GM12801 (cell line): ENCODE results near the gene RANBP10.

Source experiments
- CTCF ChIP-seq: IDR thresholded peaks from one replicate; pipeline ENCODE4 v1.5.1; 2011; ENCODE audit warnings: control low read depth; ENCODE audit not compliant: insufficient read length; ENCODE audit errors: extremely low read depth

Gene RANBP10

GRCh38 chr16:67716097-67716496 lies 90.3 kb downstream of the RANBP10 start:
- TF ChIP-seq CTCF, result no peak

DNA sequence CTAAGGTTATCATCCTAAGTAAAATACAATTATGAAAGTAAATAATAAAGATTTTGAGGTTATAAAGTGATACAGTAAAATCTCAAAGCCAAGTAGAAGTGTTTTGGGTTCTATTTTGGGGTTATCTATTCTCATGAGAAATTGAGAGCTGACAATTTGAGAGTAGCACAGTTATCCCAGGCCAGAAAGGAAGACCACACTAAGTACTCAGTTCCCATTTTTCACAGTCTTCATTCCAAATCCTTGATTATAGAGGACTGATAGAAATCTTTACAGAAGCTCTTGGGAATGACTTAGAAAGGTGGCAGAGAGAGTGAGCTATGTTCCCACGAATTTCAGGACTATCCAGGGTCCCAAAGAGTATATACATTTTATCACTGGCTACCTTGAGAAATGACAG lies 91.8 kb downstream of the RANBP10 start:
- no peak for TF ChIP-seq CTCF

DNA sequence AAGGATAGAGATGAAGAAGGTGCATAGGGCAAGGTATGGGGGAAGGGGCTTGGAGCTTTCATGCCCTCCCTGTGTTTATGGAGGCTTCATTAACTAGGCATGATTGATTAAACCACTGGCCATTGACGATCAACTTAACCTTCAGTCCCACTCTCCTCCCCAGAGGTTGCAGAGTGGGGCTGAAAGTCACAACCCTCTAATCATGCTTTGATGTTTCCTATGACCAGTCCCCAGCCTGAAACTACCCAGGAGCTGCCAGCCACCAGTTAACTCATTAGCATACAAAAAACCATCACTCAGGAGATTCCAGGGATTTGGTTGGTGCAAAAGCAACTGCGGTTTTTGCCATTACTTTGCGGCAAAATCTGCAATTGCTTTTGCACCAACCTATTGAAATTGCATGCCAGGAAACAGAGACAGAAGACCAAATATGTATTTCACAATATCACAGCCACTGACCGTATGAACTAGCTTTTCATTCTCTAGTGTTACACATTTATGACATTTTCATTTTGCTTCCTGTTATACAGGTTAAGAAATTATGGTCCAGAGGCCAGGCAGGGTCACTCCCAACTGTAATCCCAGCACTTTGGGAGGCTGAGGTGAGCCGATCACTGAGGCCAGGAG lies 92.6 kb downstream of the RANBP10 start:
- TF ChIP-seq CTCF, result no peak

- no peak for TF ChIP-seq CTCF
Observed at GRCh38 chr16:67710607-67711006, 95.8 kb downstream of the RANBP10 start.

DNA sequence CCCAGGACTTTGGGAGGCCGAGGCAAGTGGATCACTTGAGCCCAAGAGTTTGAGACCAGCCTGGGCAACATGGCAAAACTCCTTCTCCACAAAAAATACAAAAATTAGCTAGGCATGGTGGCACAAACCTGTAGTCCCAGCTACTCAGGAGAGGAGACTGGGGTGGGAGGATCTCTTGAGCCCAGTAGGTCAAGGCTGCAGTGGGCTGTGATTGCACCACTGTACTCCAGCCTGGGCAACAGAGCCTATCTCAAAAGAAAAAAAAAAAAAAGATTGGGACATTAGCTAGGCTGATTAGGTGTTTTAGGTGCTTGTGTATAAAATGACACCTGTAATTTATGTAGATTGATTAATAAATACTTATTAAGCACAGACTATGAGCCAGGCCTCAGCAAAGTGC lies 97.3 kb downstream of the RANBP10 start:
- no peak for TF ChIP-seq CTCF

GRCh38 chr16:67708368-67708771 lies 98.0 kb downstream of the RANBP10 start:
- no peak for TF ChIP-seq CTCF

GRCh38 chr16:67707790-67708189 lies 98.6 kb downstream of the RANBP10 start:
- TF ChIP-seq CTCF, result no peak
